H1 (cell line): ENCODE measurements around the gene NFATC1. TPM values are rescaled to one million over a fixed set of nuclear protein-coding genes. Genes with fewer than 3 reads are reported as not detected.

Experiments used
- BACH1 ChIP-seq: IDR thresholded peaks from 2 replicates; pipeline ENCODE4 v1.6.1; 2012; ENCODE audit warnings: low read length, improper control_type of control experiment
- CBX8 ChIP-seq: fragments of 300-800, 300-1000 bp; sonication (generic); IDR thresholded peaks from 2 replicates; pipeline ENCODE4 v1.7.1; 2016; ENCODE audit warnings: low read depth, low read length, borderline replicate concordance
- CHD1 ChIP-seq: IDR thresholded peaks from 2 replicates; pipeline ENCODE4 v1.6.1; 2012; ENCODE audit warnings: low read depth, low read length, improper control_type of control experiment
- CHD2 ChIP-seq: IDR thresholded peaks from 2 replicates; pipeline ENCODE4 v1.6.1; 2012; ENCODE audit warnings: low read length, improper control_type of control experiment
- CHD7 ChIP-seq: fragments of 300-600 bp; sonication (generic); IDR thresholded peaks from 2 replicates; pipeline ENCODE4 v1.7.1; 2012; ENCODE audit warnings: low read length, moderate library complexity, mild to moderate bottlenecking, inconsistent platforms; ENCODE audit not compliant: insufficient replicate concordance
- EZH2 ChIP-seq: fragments of 200-600 bp; sonication (generic); IDR thresholded peaks from 2 replicates; pipeline ENCODE4 v1.7.1; 2012; ENCODE audit warnings: low read depth, mild to moderate bottlenecking, moderate library complexity, low read length, inconsistent platforms; ENCODE audit not compliant: severe bottlenecking
- GTF2F1 ChIP-seq: IDR thresholded peaks from 2 replicates; pipeline ENCODE4 v1.6.1; 2012; ENCODE audit warnings: low read depth, low read length, improper control_type of control experiment, borderline replicate concordance
- JUND ChIP-seq: IDR thresholded peaks from 2 replicates; pipeline ENCODE4 v1.6.1; 2011; ENCODE audit warnings: mild to moderate bottlenecking, improper control_type of control experiment, low read length
- ZNF274 ChIP-seq: IDR thresholded peaks from 2 replicates; pipeline ENCODE4 v1.7.0; 2012; ENCODE audit warnings: low read length, borderline replicate concordance; ENCODE audit errors: extremely low read depth
- polyA plus RNA-seq, 7 experiments: library from polyadenylated mRNA; depleted of rRNA in 3 of 7; stranded (reverse) in 5 of 7; unstranded in 2 of 7; fragments of >200 nt in 5 of 7; fragments of 200-250 nt in 2 of 7; gene quantifications; 1 replicate in 5 of 7; 2 replicates in 1 of 7; 4 replicates in 1 of 7; pipeline versions ENCODE4 v1.2.1 to v1.2.3, GENCODE V29; 2011 to 2013; ENCODE audit warnings: missing spikeins in 2 of 7, mixed read lengths in 2 of 7
- total RNA-seq: library from RNA; stranded (reverse); fragmentation: NEBNext Ultra II Directional; extraction: Animal tissue kit (Norgen Biotek cat#: 25700); gene quantifications from 2 replicates; pipeline ENCODE4 v1.2.1, GENCODE V29; 2021

The NFATC1 gene
- total and polyA plus RNA-seq, 2 of the 8 experiments (the other 6 are each of a cell fraction or from before 2014, with no cell fraction given) = 2.0 to 6.6 TPM

GRCh38 chr18:79546781-79547272 is 151.1 kb downstream of the NFATC1 start (continued):
- TF ChIP-seq CHD7 (no peak), CHD2 (no peak), ZNF274 (no peak), JUND (no peak), GTF2F1 (no peak), CBX8 (no peak), BACH1 (no peak), CHD1 (no peak), EZH2 (no peak)
